GM19035 (cell line): ENCODE measurements around the gene STON1.
"Not testable (repeated sequence)": the region's sequence is repeated elsewhere in the genome, so short reads cannot be mapped to it uniquely, and the experiment has no call there.

Source experiments
- ATAC-seq: cut with Tn5 transposase; IDR thresholded peaks from one replicate; pipeline ENCODE4 v1.9.1; 2021; ENCODE audit not compliant: unreplicated experiment

Gene STON1

GRCh38 chr2:48530033-48530811, at the start of gene STON1:
Gene STON1 (plus strand): TSS chr2:48530154. CDS start chr2:48580634, 50,480 bp downstream.
- peak; percentile 56 for ATAC-seq

- no peak for ATAC-seq
These were observed 49.4 kb upstream of the STON1 start for GRCh38 chr2:48480526-48480925.

- no peak for ATAC-seq
These were observed 47.6 kb upstream of the STON1 start for GRCh38 chr2:48482313-48482712.

GRCh38 chr2:48482769-48483168, 47.2 kb upstream of the STON1 start:
- no peak for ATAC-seq

- ATAC-seq = no peak
These were observed 46.4 kb upstream of the STON1 start for GRCh38 chr2:48483506-48483905.

- no peak for ATAC-seq
These were observed 46.0 kb upstream of the STON1 start for GRCh38 chr2:48483916-48484315.

GRCh38 chr2:48488545-48488944, 41.4 kb upstream of the STON1 start:
- no peak for ATAC-seq

GRCh38 chr2:48496849-48497248, 33.1 kb upstream of the STON1 start:
- no peak for ATAC-seq

GRCh38 chr2:48504647-48505327, 25.2 kb upstream of the STON1 start:
- ATAC-seq = no peak

- no peak for ATAC-seq
These were observed 22.8 kb upstream of the STON1 start for GRCh38 chr2:48507111-48507510.

GRCh38 chr2:48508461-48509124, 21.4 kb upstream of the STON1 start:
- no peak for ATAC-seq

- ATAC-seq = no peak
These were observed 19.6 kb upstream of the STON1 start for GRCh38 chr2:48510329-48510728.

GRCh38 chr2:48511849-48512470, 18.0 kb upstream of the STON1 start:
- ATAC-seq = no peak

GRCh38 chr2:48512571-48512970, 17.4 kb upstream of the STON1 start:
- no peak for ATAC-seq

GRCh38 chr2:48514348-48515003, 15.5 kb upstream of the STON1 start:
- ATAC-seq = no peak

- no peak for ATAC-seq
These were observed 14.4 kb upstream of the STON1 start for GRCh38 chr2:48515513-48515985.

- ATAC-seq = no peak
These were observed 10.4 kb upstream of the STON1 start for GRCh38 chr2:48519593-48519992.

GRCh38 chr2:48524756-48525155, 5.2 kb upstream of the STON1 start:
- ATAC-seq = not testable (repeated sequence)

- no peak for ATAC-seq
These were observed 4.5 kb upstream of the STON1 start for GRCh38 chr2:48525269-48525943.

- no peak for ATAC-seq
These were observed 2.6 kb upstream of the STON1 start for GRCh38 chr2:48527226-48527885.
